Measurements from ENCODE around the gene TMOD1. TPM values are rescaled to one million over a fixed set of nuclear protein-coding genes. Genes with fewer than 3 reads are reported as not detected.

Gene TMOD1
- total and polyA plus RNA-seq, 2 of the 13 experiments (the other 11 are each of a cell fraction or from before 2014, with no cell fraction given), result 0.04 to 0.07 TPM

- TF ChIP-seq, protein P1, sequence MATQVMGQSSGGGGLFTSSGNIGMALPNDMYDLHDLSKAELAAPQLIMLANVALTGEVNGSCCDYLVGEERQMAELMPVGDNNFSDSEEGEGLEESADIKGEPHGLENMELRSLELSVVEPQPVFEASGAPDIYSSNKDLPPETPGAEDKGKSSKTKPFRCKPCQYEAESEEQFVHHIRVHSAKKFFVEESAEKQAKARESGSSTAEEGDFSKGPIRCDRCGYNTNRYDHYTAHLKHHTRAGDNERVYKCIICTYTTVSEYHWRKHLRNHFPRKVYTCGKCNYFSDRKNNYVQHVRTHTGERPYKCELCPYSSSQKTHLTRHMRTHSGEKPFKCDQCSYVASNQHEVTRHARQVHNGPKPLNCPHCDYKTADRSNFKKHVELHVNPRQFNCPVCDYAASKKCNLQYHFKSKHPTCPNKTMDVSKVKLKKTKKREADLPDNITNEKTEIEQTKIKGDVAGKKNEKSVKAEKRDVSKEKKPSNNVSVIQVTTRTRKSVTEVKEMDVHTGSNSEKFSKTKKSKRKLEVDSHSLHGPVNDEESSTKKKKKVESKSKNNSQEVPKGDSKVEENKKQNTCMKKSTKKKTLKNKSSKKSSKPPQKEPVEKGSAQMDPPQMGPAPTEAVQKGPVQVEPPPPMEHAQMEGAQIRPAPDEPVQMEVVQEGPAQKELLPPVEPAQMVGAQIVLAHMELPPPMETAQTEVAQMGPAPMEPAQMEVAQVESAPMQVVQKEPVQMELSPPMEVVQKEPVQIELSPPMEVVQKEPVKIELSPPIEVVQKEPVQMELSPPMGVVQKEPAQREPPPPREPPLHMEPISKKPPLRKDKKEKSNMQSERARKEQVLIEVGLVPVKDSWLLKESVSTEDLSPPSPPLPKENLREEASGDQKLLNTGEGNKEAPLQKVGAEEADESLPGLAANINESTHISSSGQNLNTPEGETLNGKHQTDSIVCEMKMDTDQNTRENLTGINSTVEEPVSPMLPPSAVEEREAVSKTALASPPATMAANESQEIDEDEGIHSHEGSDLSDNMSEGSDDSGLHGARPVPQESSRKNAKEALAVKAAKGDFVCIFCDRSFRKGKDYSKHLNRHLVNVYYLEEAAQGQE (IDR thresholded peaks at IDR 0.05; ENCODE audit: borderline replicate concordance in 1 of 2, low read depth in 1 of 2, low read length in 2 of 2), result no peak
- TF ChIP-seq NFE2 (CRISPR knock-in tag; IDR thresholded peaks at IDR 0.05) (no peak), MTA1 (CRISPR knock-in tag; IDR thresholded peaks at IDR 0.05; ENCODE audit: borderline replicate concordance) (no peak), NR3C1 (CRISPR knock-in tag; IDR thresholded peaks at IDR 0.05) (no peak), RXRA (CRISPR knock-in tag; IDR thresholded peaks at IDR 0.05) (0 out of 2 replicates have a peak, but pooled peaks have one; percentile 2), ZNF546 (CRISPR knock-in tag; conservative IDR thresholded peaks at IDR 0.05) (no peak), PHF20 (CRISPR knock-in tag; IDR thresholded peaks at IDR 0.05) (no peak), ZNF839 (CRISPR knock-in tag; IDR thresholded peaks at IDR 0.05; ENCODE audit: borderline replicate concordance) (no peak; the same call in 1 of the 2 replicates), AGO2 (optimal IDR thresholded peaks at IDR 0.05; ENCODE audit: low read depth, low read length) (peak; percentile 63), ZNF784 (CRISPR knock-in tag; IDR thresholded peaks at IDR 0.05; ENCODE audit: borderline replicate concordance) (no peak), ZNF276 (CRISPR knock-in tag; IDR thresholded peaks at IDR 0.05; ENCODE audit: low read depth) (0 out of 2 replicates have a peak, but pooled peaks have one; percentile 9), THAP8 (CRISPR knock-in tag; IDR thresholded peaks at IDR 0.05; ENCODE audit: borderline replicate concordance) (no peak), ETV5 (CRISPR knock-in tag; IDR thresholded peaks at IDR 0.05; ENCODE audit: borderline replicate concordance) (no peak)
- TF ChIP-seq, protein P2, sequence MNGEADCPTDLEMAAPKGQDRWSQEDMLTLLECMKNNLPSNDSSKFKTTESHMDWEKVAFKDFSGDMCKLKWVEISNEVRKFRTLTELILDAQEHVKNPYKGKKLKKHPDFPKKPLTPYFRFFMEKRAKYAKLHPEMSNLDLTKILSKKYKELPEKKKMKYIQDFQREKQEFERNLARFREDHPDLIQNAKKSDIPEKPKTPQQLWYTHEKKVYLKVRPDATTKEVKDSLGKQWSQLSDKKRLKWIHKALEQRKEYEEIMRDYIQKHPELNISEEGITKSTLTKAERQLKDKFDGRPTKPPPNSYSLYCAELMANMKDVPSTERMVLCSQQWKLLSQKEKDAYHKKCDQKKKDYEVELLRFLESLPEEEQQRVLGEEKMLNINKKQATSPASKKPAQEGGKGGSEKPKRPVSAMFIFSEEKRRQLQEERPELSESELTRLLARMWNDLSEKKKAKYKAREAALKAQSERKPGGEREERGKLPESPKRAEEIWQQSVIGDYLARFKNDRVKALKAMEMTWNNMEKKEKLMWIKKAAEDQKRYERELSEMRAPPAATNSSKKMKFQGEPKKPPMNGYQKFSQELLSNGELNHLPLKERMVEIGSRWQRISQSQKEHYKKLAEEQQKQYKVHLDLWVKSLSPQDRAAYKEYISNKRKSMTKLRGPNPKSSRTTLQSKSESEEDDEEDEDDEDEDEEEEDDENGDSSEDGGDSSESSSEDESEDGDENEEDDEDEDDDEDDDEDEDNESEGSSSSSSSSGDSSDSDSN (CRISPR knock-in tag; IDR thresholded peaks at IDR 0.05), result no peak; the same call in 1 of the 2 replicates
- TF ChIP-seq, protein P3, sequence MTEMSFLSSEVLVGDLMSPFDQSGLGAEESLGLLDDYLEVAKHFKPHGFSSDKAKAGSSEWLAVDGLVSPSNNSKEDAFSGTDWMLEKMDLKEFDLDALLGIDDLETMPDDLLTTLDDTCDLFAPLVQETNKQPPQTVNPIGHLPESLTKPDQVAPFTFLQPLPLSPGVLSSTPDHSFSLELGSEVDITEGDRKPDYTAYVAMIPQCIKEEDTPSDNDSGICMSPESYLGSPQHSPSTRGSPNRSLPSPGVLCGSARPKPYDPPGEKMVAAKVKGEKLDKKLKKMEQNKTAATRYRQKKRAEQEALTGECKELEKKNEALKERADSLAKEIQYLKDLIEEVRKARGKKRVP (CRISPR knock-in tag; IDR thresholded peaks at IDR 0.05), result 0 out of 4 replicates have a peak, but pooled peaks of 1 of the 2 experiments have one; percentile 26
- TF ChIP-seq, protein P4, sequence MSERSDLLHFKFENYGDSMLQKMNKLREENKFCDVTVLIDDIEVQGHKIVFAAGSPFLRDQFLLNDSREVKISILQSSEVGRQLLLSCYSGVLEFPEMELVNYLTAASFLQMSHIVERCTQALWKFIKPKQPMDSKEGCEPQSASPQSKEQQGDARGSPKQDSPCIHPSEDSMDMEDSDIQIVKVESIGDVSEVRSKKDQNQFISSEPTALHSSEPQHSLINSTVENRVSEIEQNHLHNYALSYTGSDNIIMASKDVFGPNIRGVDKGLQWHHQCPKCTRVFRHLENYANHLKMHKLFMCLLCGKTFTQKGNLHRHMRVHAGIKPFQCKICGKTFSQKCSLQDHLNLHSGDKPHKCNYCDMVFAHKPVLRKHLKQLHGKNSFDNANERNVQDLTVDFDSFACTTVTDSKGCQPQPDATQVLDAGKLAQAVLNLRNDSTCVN (CRISPR knock-in tag; IDR thresholded peaks at IDR 0.05; ENCODE audit: borderline replicate concordance), result no peak
These were observed 132.5 kb downstream of the TMOD1 start (continued) for GRCh38 chr9:97633859-97634490.
